Neural cell (in vitro differentiated cells): ENCODE measurements around the gene HNRNPAB. TPM values are rescaled to one million over a fixed set of nuclear protein-coding genes. Genes with fewer than 3 reads are reported as not detected.

Experiments used
- H2AFZ ChIP-seq: fragments of 200-600, 300-800 bp; sonication (generic), shearing (Covaris generic); 2 replicates; pipeline ENCODE4 v1.6.0; 2014; ENCODE audit warnings: low read depth, mild to moderate bottlenecking, antibody characterized with exemption, low read length, moderate library complexity
- H3F3A ChIP-seq: fragments of 200-600 bp; shearing (Covaris generic); 2 replicates; pipeline ENCODE4 v1.6.1; 2016; ENCODE audit warnings: mild to moderate bottlenecking, moderate library complexity, mixed read lengths, antibody characterized with exemption, low read length; ENCODE audit not compliant: insufficient read depth, poor library complexity, severe bottlenecking
- H3K27ac ChIP-seq: fragments of 200-600, 300-800 bp; sonication (generic), shearing (Covaris generic); 2 replicates; pipeline ENCODE4 v1.5.1; 2014; ENCODE audit warnings: mild to moderate bottlenecking, low read length, moderate library complexity
- H3K27me3 ChIP-seq: fragments of 300-800, 200-600 bp; sonication (generic), shearing (Covaris generic); 2 replicates; pipeline ENCODE4 v1.6.0; 2014; ENCODE audit warnings: mild to moderate bottlenecking, low read depth, low read length, moderate library complexity; ENCODE audit not compliant: insufficient read depth
- H3K36me3 ChIP-seq: fragments of 300-800, 200-600 bp; sonication (generic), shearing (Covaris generic); 2 replicates; pipeline ENCODE4 v1.5.1; 2014; ENCODE audit warnings: mild to moderate bottlenecking, antibody characterized with exemption, low read length, moderate library complexity; ENCODE audit not compliant: insufficient read depth
- H3K4me2 ChIP-seq: fragments of 300-800, 200-600 bp; sonication (generic), shearing (Covaris generic); 2 replicates; pipeline ENCODE4 v1.6.0; 2014; ENCODE audit warnings: mild to moderate bottlenecking, low read length
- H3K4me3 ChIP-seq: fragments of 300-800, 200-600 bp; sonication (generic), shearing (Covaris generic); 2 replicates; pipeline ENCODE4 v1.5.1; 2014; ENCODE audit warnings: mild to moderate bottlenecking, low read length, moderate library complexity
- H3K79me2 ChIP-seq: fragments of 200-600 bp; shearing (Covaris generic); replicated peaks from 2 replicates; pipeline ENCODE4 v1.6.0; 2014; ENCODE audit warnings: mild to moderate bottlenecking, low read length, moderate library complexity; ENCODE audit not compliant: insufficient read depth
- H3K9ac ChIP-seq: fragments of 300-800, 200-600 bp; sonication (generic), shearing (Covaris generic); 2 replicates; pipeline ENCODE4 v1.6.1; 2016; ENCODE audit warnings: mild to moderate bottlenecking, low read length, mixed read lengths
- H3K9me2 ChIP-seq: fragments of 200-600 bp; shearing (Covaris generic); 2 replicates; pipeline ENCODE4 v1.6.1; 2016; ENCODE audit warnings: mild to moderate bottlenecking, low read length, mixed read lengths; ENCODE audit not compliant: insufficient read depth
- H3K9me3 ChIP-seq: fragments of 200-600, 300-800 bp; sonication (generic), shearing (Covaris generic); 2 replicates; pipeline ENCODE4 v1.6.1; 2016; ENCODE audit warnings: mild to moderate bottlenecking, mixed run types, low read length, moderate library complexity, mixed read lengths
- H4K20me1 ChIP-seq: fragments of 200-600 bp; shearing (Covaris generic); 2 replicates; pipeline ENCODE4 v1.6.1; 2016; ENCODE audit warnings: mild to moderate bottlenecking, mixed run types; ENCODE audit not compliant: insufficient read depth
- CTCF ChIP-seq: fragments of 450-650 bp; IDR thresholded peaks from 2 replicates; pipeline ENCODE4 v1.5.1; 2014; ENCODE audit warnings: antibody characterized with exemption, mild to moderate bottlenecking, moderate library complexity; ENCODE audit not compliant: poor library complexity, severe bottlenecking
- EP300 ChIP-seq: fragments of 450-650 bp; conservative IDR thresholded peaks from 2 replicates; pipeline ENCODE4 v1.6.1; 2014; ENCODE audit warnings: antibody characterized with exemption, mild to moderate bottlenecking, moderate library complexity; ENCODE audit not compliant: poor library complexity, severe bottlenecking
- EZH2 ChIP-seq: fragments of 200-600, 300-800 bp; shearing (Covaris generic), sonication (generic); IDR thresholded peaks from 2 replicates; pipeline ENCODE4 v1.6.1; 2014; ENCODE audit warnings: antibody characterized with exemption, low read length, borderline replicate concordance, mild to moderate bottlenecking; ENCODE audit not compliant: insufficient read depth, poor library complexity, severe bottlenecking
- MXI1 ChIP-seq: fragments of 450-650 bp; conservative IDR thresholded peaks from 2 replicates; pipeline ENCODE4 v1.6.1; 2014; ENCODE audit warnings: antibody characterized with exemption, mild to moderate bottlenecking; ENCODE audit not compliant: poor library complexity, severe bottlenecking
- POLR2AphosphoS5 ChIP-seq: IDR thresholded peaks from 2 replicates; pipeline ENCODE4 v1.6.1; 2012
- RAD21 ChIP-seq: fragments of 450-650 bp; conservative IDR thresholded peaks from 2 replicates; pipeline ENCODE4 v1.6.1; 2014; ENCODE audit warnings: antibody characterized with exemption, mild to moderate bottlenecking, moderate library complexity
- SMC3 ChIP-seq: fragments of 450-650 bp; conservative IDR thresholded peaks from 2 replicates; pipeline ENCODE4 v1.6.1; 2014; ENCODE audit warnings: antibody characterized with exemption, mild to moderate bottlenecking, moderate library complexity; ENCODE audit not compliant: poor library complexity
- TAF1 ChIP-seq: IDR thresholded peaks from 2 replicates; pipeline ENCODE4 v1.6.1; 2012; ENCODE audit warnings: low read depth
- polyA plus RNA-seq: library from polyadenylated mRNA; depleted of rRNA; stranded (reverse); fragments of >200 nt; gene quantifications from 2 replicates; pipeline ENCODE4 v1.2.3, GENCODE V29; 2014
- TF ChIP-seq, protein P1 (sequence below): IDR thresholded peaks from 2 replicates; pipeline ENCODE4 v1.6.1; 2012; ENCODE audit warnings: borderline replicate concordance

The HNRNPAB gene
- polyA plus RNA-seq, 1 donor from 2014 or later = 129 TPM

DNA sequence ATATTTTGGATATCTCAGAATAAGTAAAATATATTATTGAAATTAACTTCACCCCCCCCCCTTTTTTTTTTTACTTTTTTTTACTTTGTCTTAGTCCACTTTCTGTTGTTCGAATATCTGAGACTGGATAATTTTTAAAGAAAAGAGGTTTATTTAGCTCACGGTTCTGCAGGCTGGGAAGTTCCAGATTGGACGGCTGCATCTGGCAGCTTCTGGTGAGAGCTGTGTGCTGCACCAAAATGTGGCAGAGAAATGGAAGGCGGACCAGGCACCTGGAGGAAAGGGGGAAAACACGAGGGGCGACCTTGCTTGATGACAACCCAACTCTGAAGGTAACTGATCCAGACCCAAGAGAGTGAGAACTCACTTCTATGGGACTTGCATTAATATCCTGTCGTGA is 11.5 kb upstream of the HNRNPAB start:
- Histone ChIP-seq H3K27ac (no peak overlapping the region), H3K4me3 (no peak overlapping the region), H3K36me3 (no peaks in the 10 kb centered on the region), H3K4me2 (no peak overlapping the region), H3K9me2 (no peaks in the 10 kb centered on the region), H3K79me2 (no peaks in the 10 kb centered on the region), H2AFZ (no peak overlapping the region), H3K27me3 (no peaks in the 10 kb centered on the region), H3K9me3 (no peaks in the 10 kb centered on the region), H4K20me1 (no peaks in the 10 kb centered on the region), H3F3A (no peaks in the 10 kb centered on the region), H3K9ac (no peak overlapping the region)
- no peak for TF ChIP-seq RAD21
- no peak for TF ChIP-seq EP300
- TF ChIP-seq EZH2 = no peak
- TF ChIP-seq CTCF = no peak
- TF ChIP-seq POLR2AphosphoS5 = no peak
- no peak for TF ChIP-seq MXI1
- TF ChIP-seq, protein P1, sequence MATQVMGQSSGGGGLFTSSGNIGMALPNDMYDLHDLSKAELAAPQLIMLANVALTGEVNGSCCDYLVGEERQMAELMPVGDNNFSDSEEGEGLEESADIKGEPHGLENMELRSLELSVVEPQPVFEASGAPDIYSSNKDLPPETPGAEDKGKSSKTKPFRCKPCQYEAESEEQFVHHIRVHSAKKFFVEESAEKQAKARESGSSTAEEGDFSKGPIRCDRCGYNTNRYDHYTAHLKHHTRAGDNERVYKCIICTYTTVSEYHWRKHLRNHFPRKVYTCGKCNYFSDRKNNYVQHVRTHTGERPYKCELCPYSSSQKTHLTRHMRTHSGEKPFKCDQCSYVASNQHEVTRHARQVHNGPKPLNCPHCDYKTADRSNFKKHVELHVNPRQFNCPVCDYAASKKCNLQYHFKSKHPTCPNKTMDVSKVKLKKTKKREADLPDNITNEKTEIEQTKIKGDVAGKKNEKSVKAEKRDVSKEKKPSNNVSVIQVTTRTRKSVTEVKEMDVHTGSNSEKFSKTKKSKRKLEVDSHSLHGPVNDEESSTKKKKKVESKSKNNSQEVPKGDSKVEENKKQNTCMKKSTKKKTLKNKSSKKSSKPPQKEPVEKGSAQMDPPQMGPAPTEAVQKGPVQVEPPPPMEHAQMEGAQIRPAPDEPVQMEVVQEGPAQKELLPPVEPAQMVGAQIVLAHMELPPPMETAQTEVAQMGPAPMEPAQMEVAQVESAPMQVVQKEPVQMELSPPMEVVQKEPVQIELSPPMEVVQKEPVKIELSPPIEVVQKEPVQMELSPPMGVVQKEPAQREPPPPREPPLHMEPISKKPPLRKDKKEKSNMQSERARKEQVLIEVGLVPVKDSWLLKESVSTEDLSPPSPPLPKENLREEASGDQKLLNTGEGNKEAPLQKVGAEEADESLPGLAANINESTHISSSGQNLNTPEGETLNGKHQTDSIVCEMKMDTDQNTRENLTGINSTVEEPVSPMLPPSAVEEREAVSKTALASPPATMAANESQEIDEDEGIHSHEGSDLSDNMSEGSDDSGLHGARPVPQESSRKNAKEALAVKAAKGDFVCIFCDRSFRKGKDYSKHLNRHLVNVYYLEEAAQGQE = no peak
- TF ChIP-seq TAF1 = no peak
- no peak for TF ChIP-seq SMC3

GRCh38 chr5:178193251-178193809 is 11.0 kb upstream of the HNRNPAB start:
- H3K4me2 ChIP-seq = no peak overlapping the region
- H3F3A ChIP-seq = no peaks in the 10 kb centered on the region
- no peaks in the 10 kb centered on the region for H3K79me2 ChIP-seq
- H3K9me3 ChIP-seq = no peaks in the 10 kb centered on the region
- H3K4me3 ChIP-seq = no peak overlapping the region
- TF ChIP-seq EZH2 (no peak), POLR2AphosphoS5 (no peak), MXI1 (no peak), TAF1 (no peak), SMC3 (no peak), CTCF (no peak), EP300 (no peak), RAD21 (no peak)
- TF ChIP-seq, protein P1 = no peak
- H3K36me3 ChIP-seq = no peaks in the 10 kb centered on the region
- no peak overlapping the region for H3K9ac ChIP-seq
- no peaks in the 10 kb centered on the region for H3K9me2 ChIP-seq
- no peak overlapping the region for H2AFZ ChIP-seq
- no peak overlapping the region for H3K27ac ChIP-seq
- no peaks in the 10 kb centered on the region for H4K20me1 ChIP-seq
- H3K27me3 ChIP-seq = no peaks in the 10 kb centered on the region
